SK-N-SH (cell line): Measurements from ENCODE around the gene NUMA1. TPM values are rescaled to one million over a fixed set of nuclear protein-coding genes. Genes with fewer than 3 reads are reported as not detected.

Experiments
- CTCF ChIA-PET: fragments of 300-600, 350-600 bp; formaldehyde crosslinking; extraction: SDS; loops from one replicate; lab custom pipeline; 2021; lab: Yijun Ruan, JAX
- POLR2A ChIA-PET: fragments of 350-600 bp; sonication (Branson Sonifier 250); formaldehyde crosslinking; extraction: SDS; loops from one replicate; lab custom pipeline; 2020; ENCODE audit warnings: antibody characterized with exemption, inconsistent platforms; lab: Yijun Ruan, JAX
- DNase-seq: peaks from one replicate; pipeline ENCODE4 v3.0.0; 2012
- H2AFZ ChIP-seq: fragments of 200-600 bp; sonication (generic); 2 replicates; pipeline ENCODE4 v1.8.1; 2016; ENCODE audit warnings: antibody characterized with exemption, mild to moderate bottlenecking, low read depth
- H3F3A ChIP-seq: fragments of 200-600 bp; sonication (generic); replicated peaks from 2 replicates; pipeline ENCODE3; 2016; ENCODE audit warnings: antibody characterized with exemption, mild to moderate bottlenecking; ENCODE audit not compliant: insufficient read depth
- H3K27ac ChIP-seq, 2 experiments: fragments of 200-500 bp in 1 of 2; fragments of 200-600 bp in 1 of 2; sonication (Bioruptor generic) in 1 of 2; sonication (generic), shearing (Covaris generic) in 1 of 2; 2 replicates each; pipeline versions ENCODE4 v1.5.1 to v1.6.1; 2014 to 2016; ENCODE audit warnings: low read depth in 2 of 2, inconsistent platforms in 1 of 2, low read length in 1 of 2, mild to moderate bottlenecking in 1 of 2, mixed read lengths in 1 of 2
- H3K27me3 ChIP-seq: fragments of 200-600 bp; sonication (generic), shearing (Covaris generic); 2 replicates; pipeline ENCODE4 v1.6.1; 2016; ENCODE audit warnings: mixed run types; ENCODE audit not compliant: insufficient read depth
- H3K36me3 ChIP-seq, 2 experiments: fragments of 200-500 bp in 1 of 2; fragments of 200-600 bp in 1 of 2; sonication (Bioruptor generic) in 1 of 2; sonication (generic) in 1 of 2; replicated peaks in 1 of 2; 2 replicates each; pipeline versions ENCODE3 to v1.5.1; 2014 to 2016; ENCODE audit warnings: low read length in 1 of 2, mild to moderate bottlenecking in 1 of 2; ENCODE audit not compliant: insufficient read depth in 2 of 2, control insufficient read depth in 1 of 2
- H3K4me1 ChIP-seq, 2 experiments: fragments of 200-500 bp in 1 of 2; fragments of 200-600 bp in 1 of 2; sonication (Bioruptor generic) in 1 of 2; sonication (generic), shearing (Covaris generic) in 1 of 2; 2 replicates each; pipeline versions ENCODE4 v1.5.1 to v1.6.1; 2014 to 2016; ENCODE audit warnings: low read depth in 1 of 2, low read length in 1 of 2, mixed run types in 1 of 2; ENCODE audit not compliant: insufficient read depth in 2 of 2, control insufficient read depth in 1 of 2
- H3K4me2 ChIP-seq: fragments of 200-600 bp; sonication (generic), shearing (Covaris generic); 2 replicates; pipeline ENCODE4 v1.6.1; 2017; ENCODE audit warnings: mixed run types
- H3K4me3 ChIP-seq, 2 experiments: fragments of 200-500 bp in 1 of 2; fragments of 200-600 bp in 1 of 2; sonication (Bioruptor generic) in 1 of 2; sonication (generic), shearing (Covaris generic) in 1 of 2; 2 replicates each; pipeline versions ENCODE4 v1.5.1 to v1.8.1; 2014 to 2016; ENCODE audit warnings: low read depth in 2 of 2, inconsistent platforms in 1 of 2, low read length in 1 of 2, mild to moderate bottlenecking in 1 of 2, mixed read lengths in 1 of 2, moderate library complexity in 1 of 2
- H3K79me2 ChIP-seq: fragments of 200-600 bp; sonication (generic); 2 replicates; pipeline ENCODE4 v1.8.1; 2017; ENCODE audit warnings: mild to moderate bottlenecking; ENCODE audit not compliant: insufficient read depth
- H3K9ac ChIP-seq: fragments of 200-600 bp; sonication (generic); 2 replicates; pipeline ENCODE4 v1.6.1; 2017; ENCODE audit warnings: mixed run types
- H3K9me2 ChIP-seq: fragments of 200-600 bp; sonication (generic); 2 replicates; pipeline ENCODE4 v1.6.1; 2017; ENCODE audit warnings: mixed run types
- H3K9me3 ChIP-seq: fragments of 200-600 bp; sonication (generic); 2 replicates; pipeline ENCODE4 v1.6.1; 2017; ENCODE audit warnings: mixed run types, mild to moderate bottlenecking, moderate library complexity
- H4K20me1 ChIP-seq: fragments of 200-600 bp; sonication (generic); 2 replicates; pipeline ENCODE4 v1.6.1; 2017; ENCODE audit warnings: mild to moderate bottlenecking, mixed run types; ENCODE audit not compliant: insufficient read depth
- CHD2 ChIP-seq: fragments of 150-350 bp; IDR thresholded peaks from 2 replicates; pipeline ENCODE4 v1.6.1; 2018; ENCODE audit warnings: low read length; ENCODE audit not compliant: partially characterized antibody
- EP300 ChIP-seq, 2 experiments: IDR thresholded peaks; 2 replicates each; pipeline versions ENCODE4 v1.4.0 to v1.6.1; 2012; ENCODE audit warnings: borderline replicate concordance in 1 of 2, low read depth in 1 of 2, low read length in 1 of 2
- EZH2phosphoT487 ChIP-seq: fragments of 200-600 bp; sonication (generic); IDR thresholded peaks from 2 replicates; pipeline ENCODE4 v1.6.1; 2017; ENCODE audit warnings: low read depth, mixed run types, mild to moderate bottlenecking, antibody characterized with exemption, moderate library complexity, borderline replicate concordance
- MEF2A ChIP-seq: IDR thresholded peaks from 2 replicates; pipeline ENCODE4 v1.4.0; 2012; ENCODE audit warnings: low read depth, borderline replicate concordance
- POLR2AphosphoS5 ChIP-seq: IDR thresholded peaks from 2 replicates; pipeline ENCODE4 v1.6.1; 2012; ENCODE audit warnings: low read depth, low read length
- RAD21 ChIP-seq: IDR thresholded peaks from 2 replicates; pipeline ENCODE4 v1.6.1; 2012; ENCODE audit warnings: mild to moderate bottlenecking, low read length
- RCOR1 ChIP-seq: fragments of 150-350 bp; IDR thresholded peaks from 2 replicates; pipeline ENCODE4 v1.6.1; 2017; ENCODE audit warnings: antibody characterized with exemption, low read length
- RFX5 ChIP-seq: IDR thresholded peaks from 2 replicates; pipeline ENCODE4 v1.6.1; 2012; ENCODE audit warnings: mild to moderate bottlenecking, improper control_type of control experiment, low read length
- SIN3A ChIP-seq: IDR thresholded peaks from 2 replicates; pipeline ENCODE4 v1.6.1; 2012; ENCODE audit warnings: low read depth, mild to moderate bottlenecking, low read length, moderate library complexity, borderline replicate concordance
- SMC3 ChIP-seq: IDR thresholded peaks from 2 replicates; pipeline ENCODE4 v1.6.1; 2012; ENCODE audit warnings: low read depth, low read length, improper control_type of control experiment
- TCF12 ChIP-seq: IDR thresholded peaks from 2 replicates; pipeline ENCODE4 v1.4.0; 2012
- TEAD4 ChIP-seq: IDR thresholded peaks from 2 replicates; pipeline ENCODE4 v1.4.0; 2012; ENCODE audit warnings: mild to moderate bottlenecking, borderline replicate concordance; ENCODE audit not compliant: insufficient read depth
- WGBS: methylation state at CpG from one replicate; pipeline ENCODE4 v1.1.6; 2017; ENCODE audit warnings: low lambda C conversion rate; 5-methylcytosine and 5-hydroxymethylcytosine counted together
- polyA plus RNA-seq, 3 experiments: library from polyadenylated mRNA; depleted of rRNA; stranded (reverse); fragments of >200 nt; gene quantifications; 2 replicates each; pipeline ENCODE4 v1.2.3, GENCODE V29; 2012
- TF ChIP-seq, protein P1 (sequence below): IDR thresholded peaks from 2 replicates; pipeline ENCODE4 v1.4.0; 2012; ENCODE audit warnings: low read depth, borderline replicate concordance
- TF ChIP-seq, protein P2 (sequence below): IDR thresholded peaks from 2 replicates; pipeline ENCODE4 v1.6.1; 2012; ENCODE audit warnings: mild to moderate bottlenecking, low read depth, low read length, moderate library complexity
- TF ChIP-seq, protein P3 (sequence below): fragments of 150-350 bp; IDR thresholded peaks from 2 replicates; pipeline ENCODE4 v1.6.1; 2016; ENCODE audit warnings: mild to moderate bottlenecking, low read depth, low read length
- TF ChIP-seq, protein P4 (sequence below): IDR thresholded peaks from 2 replicates; pipeline ENCODE4 v1.4.0; 2012; ENCODE audit warnings: low read depth, borderline replicate concordance
- TF ChIP-seq, protein P5 (sequence below): IDR thresholded peaks from 2 replicates; pipeline ENCODE4 v1.4.0; 2012; ENCODE audit warnings: low read depth
- TF ChIP-seq, protein P6 (sequence below): IDR thresholded peaks from 2 replicates; pipeline ENCODE4; 2012

Gene NUMA1
- polyA plus RNA-seq, 1 of the 3 experiments (the other 2 are of a cell fraction): 111 TPM

DNA sequence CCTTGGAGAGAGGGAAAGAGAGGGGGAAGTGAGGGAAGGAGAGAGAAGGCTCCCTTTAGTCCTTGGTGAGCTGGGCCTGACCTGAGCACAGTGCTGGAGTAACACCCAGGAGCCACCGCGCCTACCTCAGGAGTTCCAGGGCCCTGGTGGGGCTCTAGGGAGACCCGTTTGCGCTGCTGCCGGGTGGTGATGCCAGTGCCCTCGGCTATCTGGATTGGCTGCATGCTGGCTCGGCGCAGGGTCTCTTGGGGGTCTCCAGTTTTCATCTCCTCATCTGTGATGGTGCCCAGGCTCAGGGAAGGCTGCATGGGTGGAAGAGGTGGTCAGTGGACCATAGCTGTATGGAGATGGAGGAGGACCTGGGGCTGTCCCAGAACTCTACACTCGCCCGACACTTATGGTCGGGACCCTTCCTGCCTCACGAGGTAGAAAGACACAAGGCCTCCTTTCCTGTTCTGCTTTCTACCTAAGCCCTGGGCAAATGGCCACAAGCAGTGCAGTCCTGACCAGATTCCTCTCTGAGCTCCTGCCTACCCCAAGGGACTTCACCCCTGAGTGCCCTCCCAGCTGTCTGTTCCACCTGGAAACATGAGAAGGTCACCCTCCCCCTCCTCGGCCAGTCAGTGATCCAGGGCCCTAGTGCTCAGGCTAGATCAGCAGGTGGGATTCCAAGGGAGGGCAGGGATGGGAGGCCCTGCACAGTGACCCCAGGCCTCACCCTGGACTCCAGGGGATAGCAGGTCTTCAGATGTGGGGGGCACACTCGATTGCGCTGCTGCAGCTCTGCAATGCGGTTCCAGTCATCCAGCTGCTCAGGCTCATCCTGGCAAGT lies 75.6 kb downstream of the NUMA1 start:
- no peaks in the 10 kb centered on the region for H3K79me2 ChIP-seq
- peaks cover 0 to 4% of the 10 kb centered on the region in 2 experiments; a peak in 1 of 4 replicates for H3K4me1 ChIP-seq
- H3K9me2 ChIP-seq: no peaks in the 10 kb centered on the region
- no peak overlapping the region for H2AFZ ChIP-seq
- H3K4me2 ChIP-seq: no peak overlapping the region
- H3F3A ChIP-seq: peaks cover 51% of the 10 kb centered on the region
- ChIA-PET CTCF (interaction anchor here (1.0 to 2.8 kb wide), 8 partner anchors 10 to 430 kb away, joined by 3 to 11 read pairs (median 6); partner anchors contain the start of gene CLPB), POLR2A (interaction anchor here (0.8 to 2.4 kb wide), 3 partner anchors 9 to 14 kb away, joined by 3 to 7 read pairs (median 3); no protein-coding TSS in a partner anchor)
- no peak for TF ChIP-seq TCF12
- no peak for TF ChIP-seq SMC3
- TF ChIP-seq RFX5: no peak
- TF ChIP-seq, protein P1, sequence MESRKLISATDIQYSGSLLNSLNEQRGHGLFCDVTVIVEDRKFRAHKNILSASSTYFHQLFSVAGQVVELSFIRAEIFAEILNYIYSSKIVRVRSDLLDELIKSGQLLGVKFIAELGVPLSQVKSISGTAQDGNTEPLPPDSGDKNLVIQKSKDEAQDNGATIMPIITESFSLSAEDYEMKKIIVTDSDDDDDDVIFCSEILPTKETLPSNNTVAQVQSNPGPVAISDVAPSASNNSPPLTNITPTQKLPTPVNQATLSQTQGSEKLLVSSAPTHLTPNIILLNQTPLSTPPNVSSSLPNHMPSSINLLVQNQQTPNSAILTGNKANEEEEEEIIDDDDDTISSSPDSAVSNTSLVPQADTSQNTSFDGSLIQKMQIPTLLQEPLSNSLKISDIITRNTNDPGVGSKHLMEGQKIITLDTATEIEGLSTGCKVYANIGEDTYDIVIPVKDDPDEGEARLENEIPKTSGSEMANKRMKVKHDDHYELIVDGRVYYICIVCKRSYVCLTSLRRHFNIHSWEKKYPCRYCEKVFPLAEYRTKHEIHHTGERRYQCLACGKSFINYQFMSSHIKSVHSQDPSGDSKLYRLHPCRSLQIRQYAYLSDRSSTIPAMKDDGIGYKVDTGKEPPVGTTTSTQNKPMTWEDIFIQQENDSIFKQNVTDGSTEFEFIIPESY: no peak
- TF ChIP-seq, protein P2, sequence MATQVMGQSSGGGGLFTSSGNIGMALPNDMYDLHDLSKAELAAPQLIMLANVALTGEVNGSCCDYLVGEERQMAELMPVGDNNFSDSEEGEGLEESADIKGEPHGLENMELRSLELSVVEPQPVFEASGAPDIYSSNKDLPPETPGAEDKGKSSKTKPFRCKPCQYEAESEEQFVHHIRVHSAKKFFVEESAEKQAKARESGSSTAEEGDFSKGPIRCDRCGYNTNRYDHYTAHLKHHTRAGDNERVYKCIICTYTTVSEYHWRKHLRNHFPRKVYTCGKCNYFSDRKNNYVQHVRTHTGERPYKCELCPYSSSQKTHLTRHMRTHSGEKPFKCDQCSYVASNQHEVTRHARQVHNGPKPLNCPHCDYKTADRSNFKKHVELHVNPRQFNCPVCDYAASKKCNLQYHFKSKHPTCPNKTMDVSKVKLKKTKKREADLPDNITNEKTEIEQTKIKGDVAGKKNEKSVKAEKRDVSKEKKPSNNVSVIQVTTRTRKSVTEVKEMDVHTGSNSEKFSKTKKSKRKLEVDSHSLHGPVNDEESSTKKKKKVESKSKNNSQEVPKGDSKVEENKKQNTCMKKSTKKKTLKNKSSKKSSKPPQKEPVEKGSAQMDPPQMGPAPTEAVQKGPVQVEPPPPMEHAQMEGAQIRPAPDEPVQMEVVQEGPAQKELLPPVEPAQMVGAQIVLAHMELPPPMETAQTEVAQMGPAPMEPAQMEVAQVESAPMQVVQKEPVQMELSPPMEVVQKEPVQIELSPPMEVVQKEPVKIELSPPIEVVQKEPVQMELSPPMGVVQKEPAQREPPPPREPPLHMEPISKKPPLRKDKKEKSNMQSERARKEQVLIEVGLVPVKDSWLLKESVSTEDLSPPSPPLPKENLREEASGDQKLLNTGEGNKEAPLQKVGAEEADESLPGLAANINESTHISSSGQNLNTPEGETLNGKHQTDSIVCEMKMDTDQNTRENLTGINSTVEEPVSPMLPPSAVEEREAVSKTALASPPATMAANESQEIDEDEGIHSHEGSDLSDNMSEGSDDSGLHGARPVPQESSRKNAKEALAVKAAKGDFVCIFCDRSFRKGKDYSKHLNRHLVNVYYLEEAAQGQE: no peak
- no peak for TF ChIP-seq POLR2AphosphoS5
- TF ChIP-seq EZH2phosphoT487: no peak
- no peak for TF ChIP-seq RCOR1
- TF ChIP-seq, protein P3, sequence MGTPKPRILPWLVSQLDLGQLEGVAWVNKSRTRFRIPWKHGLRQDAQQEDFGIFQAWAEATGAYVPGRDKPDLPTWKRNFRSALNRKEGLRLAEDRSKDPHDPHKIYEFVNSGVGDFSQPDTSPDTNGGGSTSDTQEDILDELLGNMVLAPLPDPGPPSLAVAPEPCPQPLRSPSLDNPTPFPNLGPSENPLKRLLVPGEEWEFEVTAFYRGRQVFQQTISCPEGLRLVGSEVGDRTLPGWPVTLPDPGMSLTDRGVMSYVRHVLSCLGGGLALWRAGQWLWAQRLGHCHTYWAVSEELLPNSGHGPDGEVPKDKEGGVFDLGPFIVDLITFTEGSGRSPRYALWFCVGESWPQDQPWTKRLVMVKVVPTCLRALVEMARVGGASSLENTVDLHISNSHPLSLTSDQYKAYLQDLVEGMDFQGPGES: no peak
- TF ChIP-seq, protein P4, sequence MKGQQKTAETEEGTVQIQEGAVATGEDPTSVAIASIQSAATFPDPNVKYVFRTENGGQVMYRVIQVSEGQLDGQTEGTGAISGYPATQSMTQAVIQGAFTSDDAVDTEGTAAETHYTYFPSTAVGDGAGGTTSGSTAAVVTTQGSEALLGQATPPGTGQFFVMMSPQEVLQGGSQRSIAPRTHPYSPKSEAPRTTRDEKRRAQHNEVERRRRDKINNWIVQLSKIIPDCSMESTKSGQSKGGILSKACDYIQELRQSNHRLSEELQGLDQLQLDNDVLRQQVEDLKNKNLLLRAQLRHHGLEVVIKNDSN: no peak
- TF ChIP-seq TEAD4: no peak
- TF ChIP-seq RAD21: no peak
- no peak for TF ChIP-seq CHD2
- TF ChIP-seq, protein P5, sequence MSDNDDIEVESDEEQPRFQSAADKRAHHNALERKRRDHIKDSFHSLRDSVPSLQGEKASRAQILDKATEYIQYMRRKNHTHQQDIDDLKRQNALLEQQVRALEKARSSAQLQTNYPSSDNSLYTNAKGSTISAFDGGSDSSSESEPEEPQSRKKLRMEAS: no peak
- TF ChIP-seq, protein P6, sequence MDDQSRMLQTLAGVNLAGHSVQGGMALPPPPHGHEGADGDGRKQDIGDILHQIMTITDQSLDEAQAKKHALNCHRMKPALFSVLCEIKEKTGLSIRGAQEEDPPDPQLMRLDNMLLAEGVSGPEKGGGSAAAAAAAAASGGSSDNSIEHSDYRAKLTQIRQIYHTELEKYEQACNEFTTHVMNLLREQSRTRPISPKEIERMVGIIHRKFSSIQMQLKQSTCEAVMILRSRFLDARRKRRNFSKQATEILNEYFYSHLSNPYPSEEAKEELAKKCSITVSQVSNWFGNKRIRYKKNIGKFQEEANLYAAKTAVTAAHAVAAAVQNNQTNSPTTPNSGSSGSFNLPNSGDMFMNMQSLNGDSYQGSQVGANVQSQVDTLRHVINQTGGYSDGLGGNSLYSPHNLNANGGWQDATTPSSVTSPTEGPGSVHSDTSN: no peak
- no peak for TF ChIP-seq EP300 (IDR thresholded peaks at IDR 0.05; ENCODE audit: borderline replicate concordance in 1 of 2, low read depth in 1 of 2, low read length in 1 of 2)
- no peak for TF ChIP-seq MEF2A
- no peak for TF ChIP-seq SIN3A
- H3K9ac ChIP-seq: no peak overlapping the region
- H3K36me3 ChIP-seq: peaks cover 29 to 91% of the 10 kb centered on the region in 2 experiments
- peaks cover 36% of the 10 kb centered on the region for H4K20me1 ChIP-seq
- H3K9me3 ChIP-seq: no peaks in the 10 kb centered on the region
- no peaks in the 10 kb centered on the region for H3K27me3 ChIP-seq
- 94% methylated on average over 14 of the region's 16 CpGs for WGBS
- H3K27ac ChIP-seq: peak overlapping the region in 1 of 2 experiments; percentile 50; a peak in 1 of 4 replicates
- no peak for DNase-seq
- no peak overlapping the region for H3K4me3 ChIP-seq
